Mesodermal cell (in vitro differentiated cells): Measurements from ENCODE around the gene POLE.
A peak's percentile ranks its signal among the peaks of the same experiment; 100 is the strongest.

Experiments
- H3K27ac ChIP-seq: 2 replicates; pipeline ENCODE4 v1.7.0; 2013; ENCODE audit warnings: mild to moderate bottlenecking, low read depth, low read length, moderate library complexity; ENCODE audit not compliant: severe bottlenecking
- H3K36me3 ChIP-seq: 2 replicates; pipeline ENCODE4 v1.7.1; 2013; ENCODE audit warnings: mild to moderate bottlenecking, low read length, moderate library complexity; ENCODE audit not compliant: control insufficient read depth, insufficient read depth
- H3K4me1 ChIP-seq: one replicate; pipeline ENCODE4 v1.7.1; 2013; ENCODE audit warnings: mild to moderate bottlenecking, low read length; ENCODE audit not compliant: insufficient read depth, control insufficient read depth, poor library complexity, severe bottlenecking
- H3K4me3 ChIP-seq: 2 replicates; pipeline ENCODE4 v1.7.0; 2013; ENCODE audit warnings: low read length, control low read depth, mild to moderate bottlenecking; ENCODE audit not compliant: insufficient read depth, poor library complexity, severe bottlenecking; ENCODE audit errors: extremely low read depth
- H3K9me3 ChIP-seq: 2 replicates; pipeline ENCODE4 v1.7.1; 2013; ENCODE audit warnings: mild to moderate bottlenecking, low read length, moderate library complexity; ENCODE audit not compliant: control insufficient read depth
- WGBS, 2 experiments: methylation state at CpG; one replicate each; pipeline ENCODE4 v1.1.5; 2013; ENCODE audit warnings: missing lambda C conversion rate in 2 of 2; ENCODE audit not compliant: insufficient coverage in 2 of 2; 5-methylcytosine and 5-hydroxymethylcytosine counted together

Gene POLE

GRCh38 chr12:132624910-132625630, 62.1 kb downstream of the POLE start:
- no peak overlapping the region for H3K4me3 ChIP-seq
- H3K36me3 ChIP-seq, result peaks cover 62% of the 10 kb centered on the region
- H3K27ac ChIP-seq, result no peak overlapping the region
- H3K9me3 ChIP-seq, result no peaks in the 10 kb centered on the region
- no peaks in the 10 kb centered on the region for H3K4me1 ChIP-seq
- WGBS, 2 experiments, result 94 to 95% methylated on average over 30 to 31 of the region's 32 CpGs

GRCh38 chr12:132624186-132624855, 62.8 kb downstream of the POLE start:
- Histone ChIP-seq H3K9me3 (no peaks in the 10 kb centered on the region), H3K27ac (no peak overlapping the region), H3K4me1 (no peaks in the 10 kb centered on the region), H3K4me3 (no peak overlapping the region), H3K36me3 (peaks cover 54% of the 10 kb centered on the region)
- 94 to 96% methylated on average over 21 to 22 of the region's 22 CpGs for WGBS, 2 experiments

DNA sequence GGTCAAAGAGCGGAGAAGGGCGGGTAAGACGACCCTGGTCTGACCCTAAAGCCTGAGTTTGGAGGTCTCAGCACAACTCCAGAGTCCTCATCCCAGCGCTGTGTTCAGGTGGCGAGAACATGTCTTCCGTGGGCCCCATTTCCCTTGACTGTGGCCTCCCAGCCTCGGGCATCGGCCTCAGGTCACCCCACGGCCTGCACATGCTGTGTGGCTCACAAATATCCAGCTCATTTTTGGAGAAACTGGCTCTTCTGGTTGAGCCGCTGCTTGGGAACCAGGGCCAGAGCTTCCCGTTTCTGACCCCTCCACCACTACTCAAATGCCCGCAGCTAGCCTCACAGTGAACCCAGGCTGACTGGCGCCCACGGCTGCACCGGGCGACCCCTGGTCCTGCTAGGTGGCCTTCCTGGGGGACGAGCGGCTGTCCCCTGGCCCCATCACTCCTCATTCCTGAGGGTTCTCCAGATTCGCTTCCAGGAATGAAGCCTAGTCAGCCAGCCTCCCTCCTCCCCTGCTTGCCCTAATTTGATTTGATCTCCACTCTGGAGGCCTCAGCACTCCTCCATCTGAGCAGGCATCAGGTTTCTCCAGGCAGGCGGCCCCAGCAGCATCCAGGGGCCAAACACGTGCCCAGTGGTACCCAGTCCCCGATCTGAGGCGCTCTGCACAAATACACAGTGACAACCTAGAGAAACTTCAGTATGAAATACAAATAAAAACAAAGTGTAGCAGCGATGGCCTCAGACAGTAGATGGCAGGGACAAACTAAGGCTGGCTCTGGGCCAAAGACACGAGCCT, 63.9 kb downstream of the POLE start:
- Histone ChIP-seq H3K9me3 (no peaks in the 10 kb centered on the region), H3K4me1 (no peaks in the 10 kb centered on the region), H3K36me3 (peaks cover 44% of the 10 kb centered on the region), H3K27ac (no peak overlapping the region), H3K4me3 (no peak overlapping the region)
- WGBS, 2 experiments, result 90 to 92% methylated on average over 18 to 21 of the region's 25 CpGs

GRCh38 chr12:132622437-132623071, 64.6 kb downstream of the POLE start:
- Histone ChIP-seq H3K27ac (peak overlapping the region; percentile 23), H3K4me3 (no peak overlapping the region), H3K4me1 (no peaks in the 10 kb centered on the region), H3K9me3 (peaks cover 4% of the 10 kb centered on the region), H3K36me3 (peaks cover 40% of the 10 kb centered on the region)
- WGBS, 2 experiments, result 87 to 98% methylated on average over 4 to 11 of the region's 11 CpGs

- WGBS, 2 experiments, result 92 to 93% methylated on average over 16 to 21 of the region's 21 CpGs
- H3K36me3 ChIP-seq, result peaks cover 33% of the 10 kb centered on the region
- H3K4me3 ChIP-seq, result no peak overlapping the region
- H3K27ac ChIP-seq, result no peak overlapping the region
- no peaks in the 10 kb centered on the region for H3K4me1 ChIP-seq
- H3K9me3 ChIP-seq, result peaks cover 11% of the 10 kb centered on the region
Measured at GRCh38 chr12:132621657-132622435, 65.3 kb downstream of the POLE start.

DNA sequence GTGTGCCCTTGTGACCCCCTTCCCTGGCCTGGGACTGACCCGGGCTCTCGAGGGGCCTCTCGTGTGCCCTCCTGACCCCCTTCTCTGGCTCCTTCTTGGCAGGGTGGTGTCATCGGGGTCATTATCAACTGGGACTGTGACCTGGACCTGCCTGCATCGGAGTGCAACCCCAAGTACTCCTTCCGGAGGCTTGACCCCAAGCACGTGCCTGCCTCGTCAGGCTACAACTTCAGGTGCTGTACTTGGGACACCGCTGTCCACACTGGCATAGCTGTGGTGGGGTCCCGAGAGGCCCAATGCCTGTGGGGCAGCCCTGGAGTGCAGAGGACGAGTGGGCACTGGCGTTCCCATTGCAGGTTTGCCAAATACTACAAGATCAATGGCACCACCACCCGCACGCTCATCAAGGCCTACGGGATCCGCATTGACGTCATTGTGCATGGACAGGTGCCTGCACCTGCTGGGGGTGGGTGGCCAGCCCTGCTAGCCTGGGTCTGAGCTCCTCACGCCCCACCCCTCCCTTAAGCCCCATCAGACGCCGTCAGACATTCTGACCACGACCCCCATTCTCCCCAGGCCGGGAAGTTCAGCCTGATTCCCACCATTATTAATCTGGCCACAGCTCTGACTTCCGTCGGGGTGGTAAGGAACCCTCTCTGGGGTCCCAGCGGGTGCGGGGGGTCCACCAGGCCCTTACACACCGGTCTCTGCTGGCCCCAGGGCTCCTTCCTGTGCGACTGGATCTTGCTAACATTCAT, 66.1 kb downstream of the POLE start:
- H3K36me3 ChIP-seq, result peaks cover 26% of the 10 kb centered on the region
- H3K4me3 ChIP-seq, result no peak overlapping the region
- no peaks in the 10 kb centered on the region for H3K4me1 ChIP-seq
- no peak overlapping the region for H3K27ac ChIP-seq
- peaks cover 18% of the 10 kb centered on the region for H3K9me3 ChIP-seq
- 80 to 86% methylated on average over 21 to 26 of the region's 28 CpGs for whole genome bisulfite sequencing, 2 experiments

GRCh38 chr12:132620113-132620898, 66.8 kb downstream of the POLE start:
- Histone ChIP-seq H3K36me3 (peaks cover 18% of the 10 kb centered on the region), H3K9me3 (peaks cover 22% of the 10 kb centered on the region), H3K4me1 (no peaks in the 10 kb centered on the region), H3K4me3 (no peak overlapping the region), H3K27ac (no peak overlapping the region)
- 67 to 73% methylated on average over 19 to 20 of the region's 29 CpGs for WGBS, 2 experiments

DNA sequence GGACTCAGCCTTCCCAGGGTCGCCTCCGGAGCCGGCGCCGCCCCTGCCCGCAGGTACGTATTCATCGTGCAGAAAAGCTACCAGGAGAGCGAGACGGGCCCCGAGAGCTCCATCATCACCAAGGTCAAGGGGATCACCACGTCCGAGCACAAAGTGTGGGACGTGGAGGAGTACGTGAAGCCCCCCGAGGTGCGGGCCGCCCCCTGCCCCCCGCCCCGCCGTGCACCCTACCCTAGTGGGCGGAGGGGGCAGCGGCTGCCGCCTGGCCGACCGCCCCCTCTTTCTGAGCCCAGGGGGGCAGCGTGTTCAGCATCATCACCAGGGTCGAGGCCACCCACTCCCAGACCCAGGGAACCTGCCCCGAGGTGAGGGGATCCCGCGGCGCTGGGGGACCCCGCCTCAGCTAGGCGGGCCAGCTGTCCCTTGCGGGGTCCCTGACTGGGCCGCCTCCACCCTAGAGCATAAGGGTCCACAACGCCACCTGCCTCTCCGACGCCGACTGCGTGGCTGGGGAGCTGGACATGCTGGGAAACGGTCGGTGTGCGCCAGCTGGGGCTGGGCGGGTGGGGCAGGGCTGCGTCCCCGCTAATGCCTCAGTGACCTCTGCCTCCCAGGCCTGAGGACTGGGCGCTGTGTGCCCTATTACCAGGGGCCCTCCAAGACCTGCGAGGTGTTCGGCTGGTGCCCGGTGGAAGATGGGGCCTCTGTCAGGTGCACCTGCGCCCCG, 67.6 kb downstream of the POLE start:
- Histone ChIP-seq H3K27ac (no peak overlapping the region), H3K4me3 (no peak overlapping the region), H3K9me3 (peaks cover 22% of the 10 kb centered on the region), H3K36me3 (peaks cover 12% of the 10 kb centered on the region), H3K4me1 (no peaks in the 10 kb centered on the region)
- 34 to 35% methylated on average over 47 to 49 of the region's 53 CpGs for whole genome bisulfite sequencing, 2 experiments

- Histone ChIP-seq H3K4me3 (no peak overlapping the region), H3K36me3 (peaks cover 7% of the 10 kb centered on the region), H3K4me1 (no peaks in the 10 kb centered on the region), H3K27ac (no peak overlapping the region), H3K9me3 (peaks cover 22% of the 10 kb centered on the region)
- 3 to 9% methylated on average over 11 of the region's 28 CpGs for WGBS, 2 experiments
Measured at GRCh38 chr12:132619071-132619385, 68.1 kb downstream of the POLE start.
